HepG2 (cell line): Measurements from ENCODE around the gene CARD19. TPM values are rescaled to one million over a fixed set of nuclear protein-coding genes. Genes with fewer than 3 reads are reported as not detected.
A peak's percentile ranks its signal among the peaks of the same experiment; 100 is the strongest.

Source experiments
- ATAC-seq: fragments of 200-7000 bp; cut with Tn5 transposase; 3 replicates; pipeline ENCODE4 v1.9.1; 2020; ENCODE audit warnings: mild to moderate bottlenecking, moderate library complexity
- BruUV-seq: library from RNA; stranded (reverse); fragments of 400-500 nt; replicated peaks from 2 replicates; lab custom pipeline; 2021; lab: Mats Ljungman, UMichigan
- CTCF ChIA-PET: fragments of 300-600 bp; formaldehyde crosslinking; extraction: SDS; loops from one replicate; lab custom pipeline; 2021; ENCODE audit warnings: low total read pairs, inconsistent platforms, low intra/inter-chr PET ratio; lab: Yijun Ruan, JAX
- POLR2A ChIA-PET: fragments of 350-600 bp; sonication (Branson Sonifier 250); formaldehyde crosslinking; loops from one replicate; lab custom pipeline; 2020; ENCODE audit warnings: antibody characterized with exemption, inconsistent platforms; lab: Yijun Ruan, JAX
- DNase-seq: peaks from one replicate; pipeline ENCODE4 v3.0.0-alpha.2; 2015; ENCODE audit warnings: low spot score
- FAIRE-seq: peaks from 3 replicates; lab custom pipeline; 2011; peaks lifted over from hg19 to GRCh38; lab: Jason Lieb, UNC
- H2AFZ ChIP-seq: one replicate; pipeline ENCODE4 v1.6.1; 2011; ENCODE audit warnings: low read length, inconsistent platforms
- H3K27ac ChIP-seq: fragments of 300-600 bp; 3 replicates; pipeline ENCODE4 v1.8.0; 2011; ENCODE audit warnings: mixed run types, mild to moderate bottlenecking, mixed read lengths, low read length, inconsistent platforms; ENCODE audit not compliant: insufficient read depth; ENCODE audit errors: extremely low read length
- H3K27me3 ChIP-seq, 2 experiments: fragments of 200-600 bp in 1 of 2; 2 replicates in 1 of 2; 3 replicates in 1 of 2; pipeline versions ENCODE4 v1.6.0 to v1.8.0; 2011; ENCODE audit warnings: low read length in 2 of 2, mild to moderate bottlenecking in 2 of 2, moderate library complexity in 2 of 2, inconsistent platforms in 1 of 2; ENCODE audit not compliant: insufficient read depth in 2 of 2, control insufficient read depth in 1 of 2
- H3K36me3 ChIP-seq, 2 experiments: fragments of 200-600 bp in 1 of 2; replicated peaks in 1 of 2; 2 replicates in 1 of 2; 3 replicates in 1 of 2; pipeline versions ENCODE4 v1.5.1 to v1.8.0; 2011; ENCODE audit warnings: low read length in 2 of 2, inconsistent platforms in 1 of 2; ENCODE audit not compliant: insufficient read depth in 2 of 2, control insufficient read depth in 1 of 2
- H3K4me1 ChIP-seq: 2 replicates; pipeline ENCODE4 v1.5.1; 2012; ENCODE audit warnings: low read length, inconsistent platforms; ENCODE audit not compliant: insufficient read depth
- H3K4me2 ChIP-seq: 2 replicates; pipeline ENCODE4 v1.6.0; 2011; ENCODE audit warnings: low read depth, low read length, inconsistent platforms
- H3K4me3 ChIP-seq, 3 experiments: fragments of 200-600 bp in 1 of 3; sonication (generic), shearing (Covaris generic) in 1 of 3; replicated peaks in 1 of 3; 2 replicates each; pipeline ENCODE4 v1.5.1; 2011 to 2016; ENCODE audit warnings: low read length in 3 of 3, inconsistent platforms in 2 of 3, low read depth in 2 of 3, mild to moderate bottlenecking in 2 of 3, control low read depth in 1 of 3, mixed read lengths in 1 of 3; ENCODE audit not compliant: insufficient read depth in 1 of 3
- H3K79me2 ChIP-seq: one replicate; pipeline ENCODE4 v1.6.1; 2011; ENCODE audit warnings: low read length, inconsistent platforms; ENCODE audit not compliant: insufficient read depth
- H3K9ac ChIP-seq: 2 replicates; pipeline ENCODE4 v1.6.0; 2011; ENCODE audit warnings: mild to moderate bottlenecking, low read depth, low read length, inconsistent platforms; ENCODE audit not compliant: insufficient read depth
- H3K9me3 ChIP-seq: 2 replicates; pipeline ENCODE4 v1.5.1; 2012; ENCODE audit warnings: mild to moderate bottlenecking, low read length
- H4K20me1 ChIP-seq: 2 replicates; pipeline ENCODE4 v1.6.0; 2011; ENCODE audit warnings: inconsistent platforms, mild to moderate bottlenecking, low read length, moderate library complexity; ENCODE audit not compliant: insufficient read depth
- HMGXB3 ChIP-seq: sonication (generic); formaldehyde crosslinking; IDR thresholded peaks from 2 replicates; pipeline ENCODE4 v1.4.0; 2020; ENCODE audit warnings: missing genetic modification reagents, borderline replicate concordance
- ZNF121 ChIP-seq: sonication (generic); formaldehyde crosslinking; IDR thresholded peaks from 2 replicates; pipeline ENCODE4 v1.5.0; 2020; ENCODE audit warnings: mild to moderate bottlenecking, missing genetic modification reagents
- WGBS: methylation state at CpG from one replicate; pipeline ENCODE4 v1.1.6; 2017; ENCODE audit warnings: low lambda C conversion rate; 5-methylcytosine and 5-hydroxymethylcytosine counted together
- in situ Hi-C: cut with HindIII; loops from 2 replicates; pipeline ENCODE4 v1.10.0; 2017; ENCODE audit warnings: low pct_unique_long_range_greater_than_20kb; ENCODE audit not compliant: extremely low pct_ligation_motif_present
- intact Hi-C: fragments of 100-400 bp; cut with micrococcal nuclease; formaldehyde crosslinking; loops from one replicate; pipeline ENCODE4 v1.10.0; 2022; ENCODE audit not compliant: unreplicated experiment
- polyA plus RNA-seq, 8 experiments: library from polyadenylated mRNA; depleted of rRNA in 3 of 8; stranded (reverse) in 7 of 8; unstranded in 1 of 8; fragments of >200 nt; fragmentation: Illumina TruSeq in 4 of 8; extraction: Trizol in 4 of 8; gene quantifications; 2 replicates each; pipeline versions ENCODE4 v1.2.1 to v1.2.3, GENCODE V29; 2011 to 2016; ENCODE audit warnings: low read depth in 4 of 8, missing spikeins in 1 of 8, mixed read lengths in 1 of 8; ENCODE audit not compliant: insufficient read depth in 1 of 8
- total RNA-seq, 5 experiments: library from RNA; depleted of rRNA; stranded (reverse); fragments of >200 nt; fragmentation: Illumina TruSeq; extraction: Trizol; gene quantifications; 2 replicates each; pipeline ENCODE4 v1.2.3, GENCODE V29; 2016; ENCODE audit warnings: low read depth in 1 of 5

The CARD19 gene
- total and polyA plus RNA-seq, 2 of the 13 experiments (the other 11 are each of a cell fraction or from before 2014, with no cell fraction given), result 18.4 to 47.2 TPM

- Histone ChIP-seq H3K9ac (no peak overlapping the region), H3K9me3 (no peaks in the 10 kb centered on the region), H3K36me3 (peaks cover 33 to 48% of the 10 kb centered on the region in 2 experiments; a peak in 4 of 5 replicates), H3K27ac (no peak overlapping the region), H3K4me2 (no peak overlapping the region), H3K27me3 (no peaks in the 10 kb centered on the region), H3K79me2 (peaks cover 42% of the 10 kb centered on the region), H3K4me3 (no peak overlapping the region), H2AFZ (no peak overlapping the region), H4K20me1 (no peaks in the 10 kb centered on the region), H3K4me1 (peaks cover 54% of the 10 kb centered on the region)
- FAIRE-seq (no peak), ATAC-seq (no peak), DNase-seq (no peak)
- POLR2A ChIA-PET, result interaction anchor here (1.8 to 2.4 kb wide), 2 partner anchors 10 to 14 kb away, joined by 4 to 16 read pairs; partner anchors contain the start of gene NINJ1
- BruUV-seq, result no TSS peak
- intact Hi-C loops, result no loop called here
- in situ Hi-C loops, result no loop called here
- TF ChIP-seq ZNF121 (CRISPR knock-in tag), result peak; percentile 75
- TF ChIP-seq HMGXB3 (CRISPR knock-in tag), result no peak
- CTCF ChIA-PET, result no interaction called here
- WGBS, result 91% methylated on average over 8 of the region's 10 CpGs
Measured at GRCh38 chr9:93125331-93125894, 29.4 kb downstream of the CARD19 start.
